ENCODE results near the gene OCA2. TPM values are rescaled to one million over a fixed set of nuclear protein-coding genes. Genes with fewer than 3 reads are reported as not detected.

Gene OCA2
- total RNA-seq, 1 experiment from 2014 or later = 0.09 TPM

DNA sequence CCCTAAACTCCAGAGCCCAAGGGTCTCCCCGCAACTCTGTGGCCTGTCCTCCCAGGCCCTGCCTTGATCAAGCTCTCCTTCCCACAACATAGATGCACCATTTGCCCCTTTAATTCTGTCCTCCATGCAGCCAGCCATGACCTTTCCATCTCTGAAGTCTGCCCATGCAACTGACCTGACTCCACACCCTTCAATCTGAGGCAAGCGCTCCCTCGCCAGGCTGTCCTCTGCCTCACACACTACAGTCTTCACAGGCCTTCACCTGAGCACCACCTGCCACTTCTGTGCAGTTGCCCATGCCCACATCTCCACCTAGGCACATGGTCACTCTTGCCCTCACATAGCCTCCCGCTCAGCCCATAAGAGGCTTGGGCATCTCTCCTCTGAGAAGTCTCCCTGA is 244.0 kb downstream of the OCA2 start:
- ChIA-PET CTCF (no interaction called here), POLR2A (ENCODE audit: low non-redundant PET) (no interaction called here)
- Histone ChIP-seq H3K4me3 (ENCODE audit: low read depth, low read length, poor library complexity, severe bottlenecking) (no peak overlapping the region), H3K36me3 (ENCODE audit: insufficient read depth, low read length, poor library complexity, severe bottlenecking) (no peaks in the 10 kb centered on the region), H3K9me3 (ENCODE audit: low read depth, low read length, poor library complexity, severe bottlenecking) (peaks cover 52% of the 10 kb centered on the region), H3K27me3 (replicated peaks; ENCODE audit: insufficient read depth, low read depth, low read length, poor library complexity) (no peaks in the 10 kb centered on the region), H3K27ac (ENCODE audit: low read depth, low read length, poor library complexity, severe bottlenecking) (no peak overlapping the region), H3K4me1 (ENCODE audit: insufficient read depth, low read length, poor library complexity, severe bottlenecking) (no peaks in the 10 kb centered on the region)
- no TSS peak for BruUV-seq (replicated peaks)
- no peak for DNase-seq (ENCODE audit: low spot score)
- TF ChIP-seq CTCF (conservative IDR thresholded peaks at IDR 0.05; ENCODE audit: low read depth, low read length) = no peak
- TF ChIP-seq EZH2 (IDR thresholded peaks at IDR 0.05; ENCODE audit: borderline replicate concordance, low read depth, low read length, poor library complexity, severe bottlenecking) = no peak
- intact Hi-C loops (cut with micrococcal nuclease; ENCODE audit: unreplicated experiment) = no loop called here

DNA sequence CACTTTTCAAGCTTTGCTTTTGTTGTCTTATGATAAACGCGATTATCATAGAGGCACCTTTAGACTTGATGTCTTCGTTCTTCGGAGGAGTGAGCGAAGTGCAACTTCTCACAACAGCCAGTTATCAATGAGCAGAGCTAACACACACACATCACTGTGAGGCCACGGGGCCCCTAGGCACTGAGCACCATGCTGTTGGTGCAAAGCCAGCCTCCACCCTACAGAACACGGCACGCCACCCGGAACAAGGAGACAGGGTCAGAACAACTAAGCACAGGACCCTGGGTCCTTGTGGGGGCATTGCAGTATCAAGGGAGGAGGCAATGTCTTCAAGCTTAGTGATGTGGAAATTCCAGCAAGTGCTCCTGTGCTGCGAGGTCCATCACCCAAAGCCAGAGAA is 244.5 kb downstream of the OCA2 start:
- peaks cover 47% of the 10 kb centered on the region for H3K9me3 ChIP-seq (ENCODE audit: low read depth, low read length, poor library complexity, severe bottlenecking)
- H3K4me1 ChIP-seq (ENCODE audit: insufficient read depth, low read length, poor library complexity, severe bottlenecking) = no peaks in the 10 kb centered on the region
- no TSS peak for BruUV-seq (replicated peaks)
- DNase-seq (ENCODE audit: low spot score) = no peak
- ChIA-PET POLR2A (ENCODE audit: low non-redundant PET) (no interaction called here), CTCF (no interaction called here)
- no peaks in the 10 kb centered on the region for H3K27me3 ChIP-seq (replicated peaks; ENCODE audit: insufficient read depth, low read depth, low read length, poor library complexity)
- H3K36me3 ChIP-seq (ENCODE audit: insufficient read depth, low read length, poor library complexity, severe bottlenecking) = no peaks in the 10 kb centered on the region
- H3K4me3 ChIP-seq (ENCODE audit: low read depth, low read length, poor library complexity, severe bottlenecking) = no peak overlapping the region
- intact Hi-C loops (cut with micrococcal nuclease; ENCODE audit: unreplicated experiment) = no loop called here
- no peak for TF ChIP-seq EZH2 (IDR thresholded peaks at IDR 0.05; ENCODE audit: borderline replicate concordance, low read depth, low read length, poor library complexity, severe bottlenecking)
- TF ChIP-seq CTCF (conservative IDR thresholded peaks at IDR 0.05; ENCODE audit: low read depth, low read length) = no peak
- no peak overlapping the region for H3K27ac ChIP-seq (ENCODE audit: low read depth, low read length, poor library complexity, severe bottlenecking)

- no TSS peak for BruUV-seq (replicated peaks)
- POLR2A ChIA-PET (ENCODE audit: low non-redundant PET) = no interaction called here
- no peak for TF ChIP-seq EZH2 (IDR thresholded peaks at IDR 0.05; ENCODE audit: borderline replicate concordance, low read depth, low read length, poor library complexity, severe bottlenecking)
- TF ChIP-seq CTCF (conservative IDR thresholded peaks at IDR 0.05; ENCODE audit: low read depth, low read length) = no peak
These were observed 245.3 kb downstream of the OCA2 start for GRCh38 chr15:27853624-27854455.

More at GRCh38 chr15:27853624-27854455, 245.3 kb downstream of the OCA2 start:
- intact Hi-C loops (cut with micrococcal nuclease; ENCODE audit: unreplicated experiment) = no loop called here
- Histone ChIP-seq H3K36me3 (ENCODE audit: insufficient read depth, low read length, poor library complexity, severe bottlenecking) (no peaks in the 10 kb centered on the region), H3K9me3 (ENCODE audit: low read depth, low read length, poor library complexity, severe bottlenecking) (peaks cover 53% of the 10 kb centered on the region), H3K27ac (ENCODE audit: low read depth, low read length, poor library complexity, severe bottlenecking) (no peak overlapping the region), H3K4me1 (ENCODE audit: insufficient read depth, low read length, poor library complexity, severe bottlenecking) (no peaks in the 10 kb centered on the region), H3K4me3 (ENCODE audit: low read depth, low read length, poor library complexity, severe bottlenecking) (no peak overlapping the region), H3K27me3 (replicated peaks; ENCODE audit: insufficient read depth, low read depth, low read length, poor library complexity) (no peaks in the 10 kb centered on the region)
- CTCF ChIA-PET = no interaction called here
- no peak for DNase-seq (ENCODE audit: low spot score)
